Suppressor macrophage treated with lipopolysaccharide for 4 hours (primary cell): Measurements from ENCODE around the gene CTR9.

Experiments used
- DNase-seq: peaks from one replicate; pipeline ENCODE4 v3.0.0-alpha.2; 2020

The CTR9 gene

DNA sequence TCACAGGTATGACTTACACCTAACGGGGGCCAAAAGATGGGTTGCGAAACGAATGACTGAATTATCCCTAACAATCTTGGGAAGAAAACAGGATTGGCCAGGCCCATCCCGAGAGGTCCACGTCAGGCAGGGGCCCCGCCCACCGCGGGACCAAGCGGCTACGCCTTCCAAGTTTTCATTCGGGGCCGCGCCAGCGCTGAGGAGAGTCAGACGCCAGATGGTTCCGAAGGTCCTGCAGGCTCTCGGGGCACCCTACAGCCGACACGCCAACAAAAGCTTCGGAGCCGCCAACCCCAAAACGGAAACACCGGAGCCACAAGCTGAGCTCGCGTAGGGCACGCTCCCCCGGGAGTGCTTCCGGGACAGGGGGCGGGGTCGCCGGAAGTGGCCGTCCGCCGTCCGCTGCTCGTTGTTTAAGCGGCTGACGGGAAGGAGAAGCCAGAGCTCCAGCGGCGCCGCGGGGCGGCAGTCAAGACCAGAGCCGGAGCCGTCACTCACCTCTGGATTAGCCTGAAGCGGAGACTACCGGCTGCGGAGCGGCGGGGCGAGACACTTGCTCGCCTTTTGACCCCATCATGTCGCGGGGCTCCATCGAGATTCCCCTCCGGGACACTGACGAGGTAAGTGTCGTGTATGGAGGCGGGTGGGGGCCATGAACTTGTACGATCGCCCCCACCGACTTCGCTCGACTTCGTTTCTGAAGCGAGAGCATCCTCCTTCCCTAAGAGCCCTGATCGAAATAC, at the start of gene CTR9:
Gene CTR9 (plus strand): TSS at position 409 of the 743 bp plus-strand sequence. CDS start 167 bp downstream, at position 576.
- DNase-seq = peak; percentile 92

DNA sequence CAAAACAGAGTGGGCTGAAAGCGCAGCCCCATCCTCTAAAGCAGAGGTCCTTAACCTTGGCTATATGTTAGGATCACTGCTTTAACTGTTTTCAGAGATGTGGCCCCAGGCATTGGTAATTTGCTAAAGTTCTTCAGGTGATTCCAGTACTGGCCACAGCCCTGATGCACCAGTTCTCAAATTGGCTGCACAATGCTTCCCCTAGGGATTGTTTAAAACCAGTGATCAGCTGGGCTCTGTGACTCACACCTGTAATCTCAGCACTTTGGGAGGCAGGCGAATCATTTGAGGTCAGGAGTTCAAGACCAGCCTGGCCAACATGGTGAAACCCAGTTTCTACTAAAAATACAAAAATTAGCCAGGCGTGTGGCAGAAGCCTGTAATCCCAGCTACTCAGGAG, 49.1 kb upstream of the CTR9 start:
- DNase-seq = no peak

DNA sequence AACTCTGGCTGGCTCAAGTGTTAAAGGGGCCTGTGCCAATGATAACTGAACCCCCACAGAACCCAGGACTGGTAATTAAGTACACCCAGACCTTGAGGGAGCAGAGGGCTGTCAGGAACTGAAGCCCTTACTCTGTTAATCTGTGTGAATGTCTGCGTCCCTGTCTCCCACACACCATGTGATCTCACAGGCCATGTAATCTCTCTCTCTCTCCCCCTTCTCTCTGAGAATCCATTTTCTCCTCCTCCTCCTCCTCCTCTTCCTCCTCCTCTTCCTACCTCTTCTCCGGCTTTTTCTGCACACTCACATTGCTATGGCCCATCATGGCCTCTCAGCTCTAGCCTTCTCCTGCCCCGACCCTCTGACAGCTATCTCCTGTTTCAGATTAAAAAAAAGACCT, 42.9 kb upstream of the CTR9 start:
- no peak for DNase-seq

DNA sequence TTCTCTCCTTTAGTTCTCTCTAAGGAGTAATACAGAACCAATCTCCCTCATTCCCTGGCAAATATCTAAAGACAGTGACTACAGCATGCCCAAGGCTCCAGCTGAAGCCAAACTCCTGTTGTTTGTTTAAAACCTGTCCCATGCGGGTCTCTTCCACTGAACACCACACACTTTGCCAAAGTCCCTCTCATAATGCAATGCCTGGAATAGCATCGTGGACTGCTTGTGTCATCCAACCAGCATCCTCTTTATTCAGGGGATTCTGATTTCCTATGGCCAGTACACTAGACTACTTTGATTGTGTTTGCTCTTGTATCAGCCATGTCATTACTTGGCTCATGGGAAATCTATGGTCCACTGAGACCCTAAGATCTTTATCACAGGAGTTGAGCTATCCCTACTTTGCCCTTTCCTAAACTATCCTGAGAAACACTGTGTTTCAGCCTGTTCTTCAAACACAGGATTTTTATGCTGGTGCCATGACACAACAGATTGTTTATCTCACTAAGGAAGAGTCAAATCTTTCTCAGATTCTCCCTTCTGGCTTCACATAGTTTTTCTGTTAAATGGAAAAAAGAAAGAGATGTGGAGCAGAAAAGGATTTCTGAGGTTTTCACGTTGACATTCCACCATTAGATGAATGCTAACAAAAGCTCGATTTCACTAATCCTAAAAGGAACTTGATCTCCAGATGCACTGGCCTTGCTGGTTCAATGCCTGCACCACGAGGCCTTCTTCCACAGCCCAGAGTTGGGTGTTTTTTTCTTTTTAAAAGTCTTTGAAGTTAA, 41.6 kb upstream of the CTR9 start:
- no peak for DNase-seq

DNA sequence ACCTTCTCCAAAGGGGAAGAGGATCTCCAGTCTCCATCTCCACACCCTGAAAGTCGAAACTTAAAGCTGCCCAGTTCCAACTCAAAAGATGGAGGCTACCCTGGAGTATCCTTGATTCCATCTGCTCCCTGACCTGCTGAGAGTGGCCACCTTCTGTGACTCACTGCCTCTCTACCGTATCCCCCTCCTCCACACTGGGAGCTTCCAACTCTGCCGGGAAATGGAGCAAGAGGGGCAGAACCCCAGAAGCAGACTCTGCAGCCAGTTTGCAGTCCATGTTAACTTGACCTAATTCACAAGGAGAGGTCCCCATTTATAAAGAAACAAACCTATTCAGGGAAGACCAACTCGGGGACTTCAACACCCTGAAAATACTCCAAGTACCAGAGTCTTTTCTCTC, 35.5 kb upstream of the CTR9 start:
- no peak for DNase-seq

DNA sequence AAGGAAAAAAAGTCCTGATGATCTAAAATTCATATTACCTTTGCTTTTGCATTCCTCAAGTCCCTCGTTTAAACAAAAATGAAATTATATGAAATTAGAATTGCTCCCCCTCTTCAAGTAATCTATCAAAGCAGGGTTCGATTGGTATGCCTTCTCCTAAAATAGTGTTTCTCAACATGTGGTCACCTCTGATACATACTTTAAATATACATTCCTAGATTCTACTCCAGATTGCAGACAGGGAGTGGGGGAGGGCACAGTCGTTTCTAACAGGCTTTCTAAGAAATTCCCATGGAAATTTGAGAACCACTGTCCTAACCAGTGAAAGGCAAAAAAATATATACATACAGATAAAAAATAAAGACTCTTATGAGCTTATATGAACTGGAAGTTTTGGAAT, 34.9 kb upstream of the CTR9 start:
- no peak for DNase-seq

DNA sequence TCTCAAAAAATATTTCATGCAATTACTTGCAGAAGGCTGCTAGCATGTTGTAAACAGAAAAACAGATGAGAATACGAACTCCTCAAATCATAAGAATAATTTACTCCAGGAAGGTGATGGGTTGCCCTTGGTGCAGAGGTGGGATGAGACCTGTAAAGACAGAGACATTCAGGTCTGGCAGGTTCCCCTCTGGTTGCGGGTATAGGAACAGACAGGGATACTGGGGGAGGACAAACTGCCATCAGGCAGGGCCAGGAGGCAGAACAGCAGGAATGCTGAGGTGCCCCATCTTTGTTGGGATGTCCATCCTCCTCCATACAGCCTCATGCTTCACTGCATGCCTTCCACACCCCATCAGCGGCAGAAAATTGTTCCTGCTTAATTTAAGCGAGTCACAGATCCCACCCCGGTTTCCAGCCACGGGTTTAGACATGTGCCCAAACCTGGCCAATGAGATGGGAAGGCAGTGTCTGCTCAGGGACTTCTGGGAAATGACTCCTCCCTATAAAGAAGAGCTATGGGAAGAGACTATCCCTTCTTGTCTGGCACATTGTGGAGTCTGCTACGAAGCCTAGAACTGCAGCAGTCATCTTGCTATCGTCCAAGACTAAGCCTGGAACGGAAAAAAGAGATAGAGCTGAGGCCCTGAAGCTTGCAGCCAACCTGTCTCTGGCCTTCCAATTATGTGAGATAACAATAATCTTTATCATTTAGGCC, 34.3 kb upstream of the CTR9 start:
- no peak for DNase-seq

DNA sequence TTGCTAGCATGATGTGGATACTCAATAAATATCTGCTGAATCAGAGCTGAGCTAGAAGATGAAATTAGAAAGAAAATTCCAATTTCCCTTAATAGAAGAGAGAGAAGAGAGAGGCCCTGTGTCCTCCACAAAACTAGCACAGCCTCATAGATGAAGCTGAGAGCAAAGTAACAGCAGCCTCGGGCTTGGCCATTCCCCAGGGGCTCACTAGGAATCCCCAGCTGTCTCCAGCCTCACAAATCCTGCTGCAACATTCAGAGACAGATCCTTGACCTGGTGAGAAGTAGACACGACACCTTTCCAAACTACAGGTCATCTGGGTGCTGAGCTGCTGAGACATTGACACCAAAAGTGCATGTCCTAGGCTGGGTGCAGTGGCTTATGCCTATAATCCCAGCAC, 31.4 kb upstream of the CTR9 start:
- no peak for DNase-seq

DNA sequence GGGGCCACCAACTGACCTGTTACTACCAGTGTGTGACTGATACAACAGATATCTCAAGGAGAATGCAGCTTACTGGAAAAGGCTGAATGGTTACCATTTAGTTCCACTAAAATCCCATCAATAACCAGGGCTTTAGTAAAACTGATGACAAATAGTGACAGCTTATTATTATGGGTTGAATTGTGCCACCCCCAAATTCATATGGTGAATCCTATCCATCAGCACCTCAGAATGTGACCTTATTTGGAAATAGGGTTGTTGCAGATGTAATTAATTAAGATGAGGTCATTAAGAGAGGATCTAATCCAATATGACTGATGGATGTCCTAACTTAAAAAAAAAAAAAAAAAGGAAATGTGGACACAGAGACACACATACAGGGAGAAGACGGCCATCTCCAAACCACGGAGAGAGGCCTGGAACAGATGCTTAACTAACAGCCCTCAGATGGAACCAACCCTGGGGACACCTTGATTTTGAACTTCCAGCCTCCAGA, 30.1 kb upstream of the CTR9 start:
- no peak for DNase-seq

DNA sequence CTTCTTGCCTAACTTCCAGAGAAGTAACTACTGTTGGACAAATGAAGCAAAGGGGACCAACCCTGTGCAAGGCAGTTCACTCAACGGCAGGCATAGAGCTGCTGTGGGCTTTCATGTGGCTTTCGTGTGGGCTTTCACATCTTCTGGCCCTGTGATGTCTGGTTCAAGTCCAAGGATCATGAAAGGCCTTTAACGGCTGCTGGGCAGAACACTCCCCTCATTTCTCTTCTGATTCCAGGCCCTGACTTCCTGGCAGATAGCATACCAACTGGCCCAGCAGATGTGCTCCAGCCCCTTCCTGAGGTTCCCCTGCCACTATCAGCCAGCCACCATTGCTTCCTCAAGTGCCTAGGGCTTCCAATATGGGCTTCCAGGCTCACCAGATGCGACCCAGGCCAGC, 28.7 kb upstream of the CTR9 start:
- DNase-seq = no peak

DNA sequence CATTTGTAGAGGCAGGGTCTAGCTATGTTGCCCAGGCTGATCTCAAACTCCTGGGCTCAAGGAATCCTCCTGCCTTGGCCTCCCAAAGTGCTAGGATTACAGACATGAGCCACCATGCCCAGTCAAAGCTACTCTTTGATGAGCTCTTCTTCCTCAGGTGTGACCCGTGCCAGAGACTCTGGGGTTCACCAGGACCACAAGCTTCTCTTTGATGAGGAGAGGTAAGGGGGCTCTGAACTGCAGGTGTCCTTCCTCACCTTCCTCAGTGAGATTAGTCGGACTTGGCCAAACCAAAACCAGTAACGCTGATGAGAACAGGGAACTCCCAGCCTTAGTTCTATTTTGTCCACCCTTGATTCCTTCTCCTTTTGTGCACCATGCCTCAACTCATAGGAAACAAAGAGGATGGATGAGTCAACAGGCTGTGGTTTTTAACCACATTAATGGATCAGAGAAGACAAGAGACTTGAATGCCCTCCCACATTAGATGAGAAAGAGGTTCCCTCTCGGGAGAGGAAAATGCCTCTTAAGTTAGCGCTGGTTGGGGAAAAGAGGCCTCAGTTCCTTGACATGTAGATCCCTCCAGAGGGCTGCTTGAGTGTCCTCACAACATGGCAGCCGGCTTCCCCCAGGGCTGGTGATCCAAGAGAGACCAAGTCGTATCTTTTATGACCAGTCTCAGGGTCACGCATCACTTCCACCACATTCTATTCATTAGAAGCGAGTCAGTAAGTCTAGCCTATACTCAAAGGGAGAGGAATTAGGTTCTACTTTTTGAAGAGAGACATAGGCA, 25.7 kb upstream of the CTR9 start:
- DNase-seq = peak; percentile 92

DNA sequence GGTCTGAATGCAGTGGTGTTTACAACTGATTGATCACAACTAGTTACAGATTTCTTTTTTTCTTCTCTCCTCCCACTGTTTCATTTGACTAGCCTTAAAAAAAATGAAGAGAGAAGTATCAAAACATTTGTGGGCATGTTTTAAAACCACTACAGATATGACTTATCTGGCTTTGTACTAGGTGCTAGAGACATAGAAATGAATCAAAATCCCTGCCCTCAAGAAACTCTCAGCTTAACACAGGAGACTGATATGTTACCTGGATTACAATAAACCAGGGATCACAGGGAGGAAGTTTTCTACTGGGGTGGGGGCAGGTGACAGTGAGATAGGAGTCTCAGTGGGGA, 25.2 kb upstream of the CTR9 start:
- no peak for DNase-seq

DNA sequence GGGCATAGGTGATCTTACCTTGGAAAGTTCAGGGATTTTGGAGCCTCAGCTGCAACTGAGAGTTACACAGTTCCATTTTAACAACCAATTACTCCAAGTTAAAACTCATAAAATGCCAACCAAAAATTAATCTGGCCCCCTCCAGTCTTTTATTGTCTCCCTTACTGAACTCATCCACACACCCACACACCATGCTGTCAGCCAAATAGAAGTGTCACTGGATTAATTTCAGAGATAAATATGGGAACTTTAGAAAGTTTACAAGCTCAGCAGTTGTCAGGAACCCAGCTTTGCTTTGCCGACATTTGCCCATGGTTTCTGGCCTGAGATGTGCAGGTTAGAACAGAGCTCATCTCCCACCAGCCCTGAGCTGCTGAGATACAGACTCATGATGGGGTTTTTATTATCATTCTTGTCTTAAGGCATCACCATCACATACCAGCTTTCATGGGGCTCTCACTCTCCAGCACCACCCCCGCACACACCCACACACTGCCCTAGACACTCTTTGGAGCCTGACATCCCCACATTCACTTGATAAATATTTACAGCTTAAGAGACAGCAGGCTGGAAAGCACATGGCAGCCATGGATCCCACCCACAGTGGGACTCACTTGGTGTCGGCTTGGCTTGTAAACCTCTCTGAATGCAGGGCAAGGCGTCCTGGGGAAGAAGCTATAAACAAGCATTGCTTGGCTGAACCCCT, 23.7 kb upstream of the CTR9 start:
- peak; percentile 46 for DNase-seq

DNA sequence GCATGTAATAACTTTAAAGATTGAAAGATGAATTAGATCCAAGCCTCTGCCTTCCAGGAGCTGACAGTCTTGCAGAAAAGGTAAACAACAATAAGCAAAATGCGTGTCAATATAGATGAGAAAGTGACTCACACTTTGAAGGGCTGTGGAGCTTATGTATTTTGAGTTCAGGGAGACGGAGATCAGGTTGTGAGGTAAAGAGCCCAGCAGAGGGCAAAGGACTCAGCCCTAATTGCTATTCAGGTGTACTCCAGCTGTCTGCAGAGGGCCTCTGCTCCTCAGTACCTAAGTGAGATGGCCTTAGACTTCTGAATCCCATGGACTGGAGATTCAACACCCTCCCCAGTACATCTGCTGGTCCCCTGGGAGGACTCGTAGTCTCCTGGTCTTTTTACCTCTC, 22.9 kb upstream of the CTR9 start:
- no peak for DNase-seq

DNA sequence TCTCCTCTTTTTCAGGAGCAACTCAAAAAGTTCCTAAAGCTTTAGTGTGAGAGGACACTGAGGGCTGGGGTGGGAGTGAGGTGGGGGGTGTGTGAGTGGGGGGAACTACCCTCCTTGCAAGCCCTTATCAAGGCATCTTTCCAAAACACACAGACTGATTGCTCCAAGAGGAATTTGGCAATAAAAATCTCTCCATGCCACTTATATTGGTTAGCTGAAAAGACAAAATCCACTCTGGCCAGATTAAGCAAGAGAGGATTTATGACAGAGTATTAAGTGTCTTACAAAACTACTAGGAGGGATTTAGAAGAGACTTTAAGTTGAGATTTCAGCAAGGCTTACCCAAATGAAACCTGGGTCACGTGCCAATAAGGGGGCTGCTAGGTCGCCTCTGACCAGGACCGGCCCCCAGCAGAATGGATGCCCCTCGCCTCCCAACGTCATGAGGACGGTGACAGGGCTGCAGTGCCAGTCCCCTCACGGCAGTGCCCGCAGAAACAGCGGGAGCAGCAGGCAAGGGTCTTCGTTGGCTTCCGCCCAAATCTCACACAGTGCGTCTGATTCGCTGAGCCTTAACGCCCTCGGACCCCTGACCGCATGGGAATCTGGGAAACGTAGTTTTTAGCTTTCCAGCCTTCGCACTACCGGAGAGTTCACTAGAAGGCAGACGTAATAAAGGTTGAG, 22.1 kb upstream of the CTR9 start:
- no peak for DNase-seq

DNA sequence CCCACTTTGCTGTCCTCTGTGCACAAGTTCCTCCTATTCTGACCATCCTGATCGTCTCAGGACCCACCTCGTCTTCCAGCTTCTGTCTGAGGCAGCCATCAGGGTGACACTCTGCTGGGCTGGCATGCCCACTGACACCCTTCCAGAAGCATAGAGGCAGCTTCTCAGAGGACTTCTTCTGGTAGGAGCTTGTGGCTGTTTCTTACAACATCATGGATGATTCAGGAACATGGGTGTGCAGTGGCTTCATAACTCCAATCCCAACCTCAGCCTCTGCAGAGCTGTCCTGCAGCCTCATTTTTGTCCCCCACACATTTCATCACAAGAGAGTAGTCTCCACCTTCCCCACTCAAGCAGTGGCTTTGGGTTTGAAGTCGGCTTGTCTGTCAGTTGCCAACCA, 20.9 kb upstream of the CTR9 start:
- peak; percentile 85 for DNase-seq

DNA sequence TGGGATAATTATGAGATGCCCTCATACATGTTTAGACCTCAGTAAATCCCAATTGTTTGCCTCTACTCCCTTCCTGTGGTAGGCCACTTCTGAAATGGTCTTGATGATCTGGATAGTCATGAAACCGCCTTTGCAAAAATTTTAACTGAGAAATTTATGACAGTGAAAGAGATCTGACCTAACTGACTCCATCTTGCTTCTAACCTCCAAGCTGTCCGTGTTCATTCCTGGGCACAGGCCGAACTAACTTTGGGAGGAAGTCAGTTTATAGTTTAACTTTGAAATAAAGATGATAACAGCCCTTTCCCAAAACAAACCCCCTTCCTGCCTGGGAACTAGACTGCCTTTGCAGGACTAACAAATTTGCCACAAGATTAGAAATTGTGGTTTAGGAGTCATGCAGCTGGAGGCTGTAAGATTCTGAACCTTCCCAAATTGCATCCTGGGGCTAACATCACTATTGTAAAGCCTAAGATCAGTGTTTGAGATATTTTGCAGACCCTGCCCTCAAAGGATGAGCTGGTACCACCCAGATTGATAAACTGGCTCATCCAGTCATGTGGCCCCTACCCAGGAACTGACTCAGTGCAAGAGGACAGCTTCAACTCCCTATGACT, 19.9 kb upstream of the CTR9 start:
- DNase-seq = no peak

DNA sequence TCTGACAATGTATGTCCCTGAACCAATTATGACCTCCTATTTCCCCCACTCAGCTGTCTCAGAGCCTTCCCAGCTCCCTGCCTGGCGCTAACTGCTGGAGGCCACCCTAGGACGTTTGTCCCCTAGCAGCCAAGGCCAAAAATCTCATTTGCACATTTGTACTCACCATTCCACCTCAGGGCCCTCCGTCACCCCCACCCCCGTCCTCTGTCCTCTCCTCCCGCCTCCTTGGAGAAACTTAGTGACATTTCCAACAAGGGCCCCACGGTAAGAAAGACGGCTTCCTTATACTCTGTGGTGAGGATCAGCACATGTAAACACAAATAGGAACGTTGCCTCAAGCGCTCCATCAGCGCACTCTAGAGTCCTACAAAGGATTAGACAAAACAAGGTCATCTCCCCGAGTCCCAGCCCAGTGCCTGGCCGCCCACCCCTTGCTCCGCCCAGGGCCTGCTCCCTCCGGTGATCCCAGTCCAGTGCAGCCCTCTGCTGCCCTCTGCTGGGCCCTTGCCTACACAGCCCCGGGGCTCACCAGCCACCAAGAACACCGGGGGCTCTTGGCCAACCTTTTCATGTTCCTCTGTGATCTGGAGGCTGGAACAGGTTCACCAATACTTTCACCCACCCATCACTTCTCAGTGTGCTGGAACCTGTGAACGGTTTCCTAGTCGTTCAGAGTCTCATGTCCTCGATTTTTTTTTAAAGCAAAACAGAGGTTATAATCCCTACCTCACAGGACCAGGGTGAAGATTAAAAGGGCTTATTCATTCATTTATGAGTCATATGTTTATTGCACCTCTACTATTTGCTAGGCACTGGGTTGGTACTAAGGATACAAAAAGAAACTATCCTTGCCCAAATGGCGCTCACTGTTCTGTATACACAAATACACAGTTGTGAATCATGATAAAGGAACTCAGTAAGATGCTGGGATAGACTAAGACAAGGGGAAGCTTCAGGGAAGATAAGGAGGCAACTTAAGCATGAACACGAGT, 15.3 kb upstream of the CTR9 start:
- peak; percentile 95 for DNase-seq

DNA sequence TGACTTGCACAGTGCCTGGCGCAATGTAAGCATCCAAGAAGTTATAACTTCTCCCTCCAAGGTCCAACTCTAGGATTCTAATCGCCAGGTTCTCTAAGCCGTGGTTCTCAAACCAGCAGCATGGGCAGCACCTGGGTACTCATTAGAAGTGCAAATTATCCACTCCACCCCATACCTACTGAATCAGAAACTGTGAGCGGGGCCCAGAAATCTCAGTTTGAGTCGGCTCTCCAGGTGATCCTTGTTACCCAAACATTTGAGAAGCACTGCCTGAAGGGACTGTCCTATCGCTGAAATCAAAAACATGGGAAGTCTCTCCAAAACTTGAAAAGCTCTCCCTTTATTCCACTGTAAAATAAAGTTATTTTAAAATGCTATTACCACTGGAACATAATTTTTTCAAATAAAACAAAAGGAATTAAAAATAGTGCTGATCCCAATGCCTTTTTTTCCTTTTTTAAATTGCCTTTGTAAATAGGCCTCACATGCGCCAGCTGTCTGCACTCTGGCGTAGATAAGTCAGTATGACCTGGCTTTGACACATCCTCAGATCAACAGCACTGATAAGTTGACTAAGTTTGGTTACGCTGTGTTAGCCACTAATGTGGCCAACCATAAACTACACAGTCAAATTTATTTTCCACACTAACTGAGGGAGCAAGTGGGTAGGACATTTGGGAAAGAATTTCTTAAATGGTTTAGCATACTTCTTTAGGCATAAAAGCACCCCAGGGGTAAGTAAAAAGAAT, 8.4 kb upstream of the CTR9 start:
- no peak for DNase-seq
